NT2/D1 (cell line): ENCODE data around the gene SLC41A3.

Source experiments
- SUZ12 ChIP-seq: IDR thresholded peaks from 2 replicates; pipeline ENCODE4 v1.6.1; 2011; ENCODE audit not compliant: insufficient read length, insufficient read depth; ENCODE audit errors: extremely low read depth
- YY1 ChIP-seq: IDR thresholded peaks from 2 replicates; pipeline ENCODE4 v1.6.1; 2011; ENCODE audit not compliant: insufficient read length, insufficient read depth
- ZNF274 ChIP-seq: IDR thresholded peaks from 2 replicates; pipeline ENCODE4 v1.6.1; 2011; ENCODE audit warnings: mild to moderate bottlenecking, low read depth, low read length

- TF ChIP-seq SUZ12: no peak
- TF ChIP-seq ZNF274: no peak
- TF ChIP-seq YY1: no peak
These were observed 28.8 kb upstream of the SLC41A3 start for GRCh38 chr3:126112531-126113237.
